ENCODE data around the gene PLXNB1. TPM values are rescaled to one million over a fixed set of nuclear protein-coding genes. Genes with fewer than 3 reads are reported as not detected.

Gene PLXNB1
- total RNA-seq, 2 donors from 2014 or later: 175 to 216 TPM

GRCh38 chr3:48427630-48427962 lies 2.3 kb downstream of the PLXNB1 start:
- Mint-ChIP-seq H3K27ac (peak overlapping the region; percentile 88), H3K36me3 (ENCODE audit: low read depth) (peaks cover 20% of the 10 kb centered on the region), H3K4me1 (peaks cover 43% of the 10 kb centered on the region), H3K9me3 (no peaks in the 10 kb centered on the region), H3K4me3 (peak overlapping the region; percentile 90), H3K27me3 (ENCODE audit: insufficient read depth) (no peaks in the 10 kb centered on the region)
- H3K9me3 ChIP-seq (ENCODE audit: control insufficient read depth, low read length): no peaks in the 10 kb centered on the region
- no peak for DNase-seq
- no peak for TF ChIP-seq CTCF (conservative IDR thresholded peaks at IDR 0.05)
- H3K36me3 ChIP-seq (ENCODE audit: control insufficient read depth, insufficient read depth, low read length): peaks cover 12% of the 10 kb centered on the region
- 92 to 96% methylated on average over 4 to 9 of the region's 9 CpGs for WGBS, 2 experiments (ENCODE audit: insufficient coverage in 1 of 2, insufficient read length in 1 of 2)
- no peak overlapping the region for H3K27ac ChIP-seq (ENCODE audit: low read depth, low read length)
- peaks cover 14% of the 10 kb centered on the region for H3K4me1 ChIP-seq (ENCODE audit: control insufficient read depth, insufficient read depth, low read length)
- peak overlapping the region; percentile 84 for H3K4me3 ChIP-seq (ENCODE audit: low read length)
- no peaks in the 10 kb centered on the region for H3K27me3 ChIP-seq (ENCODE audit: control insufficient read depth, insufficient read depth, low read length, poor library complexity, severe bottlenecking)
- peak overlapping the region; percentile 85 for H3K9ac ChIP-seq (ENCODE audit: extremely low read depth, low read length, poor library complexity, severe bottlenecking)

- Mint-ChIP-seq H3K27me3 (ENCODE audit: insufficient read depth) (no peaks in the 10 kb centered on the region), H3K9me3 (no peaks in the 10 kb centered on the region), H3K27ac (peak overlapping the region; percentile 88), H3K4me3 (peak overlapping the region; percentile 90), H3K36me3 (ENCODE audit: low read depth) (peaks cover 16% of the 10 kb centered on the region), H3K4me1 (peaks cover 43% of the 10 kb centered on the region)
- Histone ChIP-seq H3K9me3 (ENCODE audit: control insufficient read depth, low read length) (no peaks in the 10 kb centered on the region), H3K9ac (ENCODE audit: extremely low read depth, low read length, poor library complexity, severe bottlenecking) (no peak overlapping the region), H3K27me3 (ENCODE audit: control insufficient read depth, insufficient read depth, low read length, poor library complexity, severe bottlenecking) (no peaks in the 10 kb centered on the region), H3K36me3 (ENCODE audit: control insufficient read depth, insufficient read depth, low read length) (peaks cover 7% of the 10 kb centered on the region), H3K27ac (ENCODE audit: low read depth, low read length) (no peak overlapping the region), H3K4me3 (ENCODE audit: low read length) (no peak overlapping the region), H3K4me1 (ENCODE audit: control insufficient read depth, insufficient read depth, low read length) (peaks cover 14% of the 10 kb centered on the region)
- WGBS, 2 experiments (ENCODE audit: insufficient coverage in 1 of 2, insufficient read length in 1 of 2): 90 to 93% methylated on average over 6 to 8 of the region's 8 CpGs
- TF ChIP-seq CTCF (conservative IDR thresholded peaks at IDR 0.05): no peak
- DNase-seq: no peak
Observed at GRCh38 chr3:48426944-48427629, 2.8 kb downstream of the PLXNB1 start.

- Histone ChIP-seq H3K9ac (ENCODE audit: extremely low read depth, low read length, poor library complexity, severe bottlenecking) (no peak overlapping the region), H3K27ac (ENCODE audit: low read depth, low read length) (no peak overlapping the region), H3K4me1 (ENCODE audit: control insufficient read depth, insufficient read depth, low read length) (peaks cover 14% of the 10 kb centered on the region), H3K27me3 (ENCODE audit: control insufficient read depth, insufficient read depth, low read length, poor library complexity, severe bottlenecking) (no peaks in the 10 kb centered on the region), H3K36me3 (ENCODE audit: control insufficient read depth, insufficient read depth, low read length) (peaks cover 6% of the 10 kb centered on the region), H3K4me3 (ENCODE audit: low read length) (no peak overlapping the region), H3K9me3 (ENCODE audit: control insufficient read depth, low read length) (no peaks in the 10 kb centered on the region)
- WGBS, 2 experiments (ENCODE audit: insufficient coverage in 1 of 2, insufficient read length in 1 of 2): 91 to 97% methylated on average over 11 of the region's 11 CpGs
- H3K27me3 Mint-ChIP-seq (ENCODE audit: insufficient read depth): no peaks in the 10 kb centered on the region
- H3K9me3 Mint-ChIP-seq: no peaks in the 10 kb centered on the region
- no peak for DNase-seq
- peaks cover 39% of the 10 kb centered on the region for H3K4me1 Mint-ChIP-seq
- H3K4me3 Mint-ChIP-seq: no peak overlapping the region
- TF ChIP-seq CTCF (conservative IDR thresholded peaks at IDR 0.05): no peak
- H3K27ac Mint-ChIP-seq: no peak overlapping the region
- H3K36me3 Mint-ChIP-seq (ENCODE audit: low read depth): peaks cover 16% of the 10 kb centered on the region
Observed at GRCh38 chr3:48426401-48426909, 3.4 kb downstream of the PLXNB1 start.

Measured in endodermal cell (in vitro differentiated cells).